Activated naive CD8-positive, alpha-beta T cell (primary cell): ENCODE data around the gene DXO.
"Not testable (repeated sequence)": the region's sequence is repeated elsewhere in the genome, so short reads cannot be mapped to it uniquely, and the experiment has no call there.

Source experiments
- H3K27ac Mint-ChIP-seq: one replicate; pipeline ENCODE4 v1.8.0; 2021; ENCODE audit warnings: mixed read lengths
- H3K27me3 Mint-ChIP-seq: one replicate; pipeline ENCODE4 v1.8.0; 2021; ENCODE audit warnings: mixed read lengths
- H3K36me3 Mint-ChIP-seq: one replicate; pipeline ENCODE4 v1.8.0; 2021; ENCODE audit warnings: mixed read lengths
- H3K4me1 Mint-ChIP-seq: one replicate; pipeline ENCODE4 v1.8.0; 2021; ENCODE audit warnings: low read depth, mixed read lengths
- H3K4me3 Mint-ChIP-seq: one replicate; pipeline ENCODE4 v1.8.0; 2021; ENCODE audit warnings: mild to moderate bottlenecking, mixed read lengths
- H3K9me3 Mint-ChIP-seq: one replicate; pipeline ENCODE4 v1.8.0; 2021; ENCODE audit warnings: low read depth, mixed read lengths

The DXO gene

GRCh38 chr6:31971993-31972708 lies at the start of gene DXO:
Gene DXO (minus strand): TSS chr6:31972138. CDS start chr6:31971675, 463 bp downstream.
- Mint-ChIP-seq H3K36me3 (peaks cover 7% of the 10 kb centered on the region), H3K27me3 (no peaks in the 10 kb centered on the region), H3K4me1 (peaks cover 40% of the 10 kb centered on the region), H3K4me3 (peak within 1 kb of the TSS; percentile 97), H3K9me3 (no peaks in the 10 kb centered on the region), H3K27ac (peak within 1 kb of the TSS; percentile 99)

- H3K4me1 Mint-ChIP-seq, H3K9me3 Mint-ChIP-seq, H3K36me3 Mint-ChIP-seq, H3K4me3 Mint-ChIP-seq, H3K27me3 Mint-ChIP-seq, H3K27ac Mint-ChIP-seq: not testable (repeated sequence)
Observed at GRCh38 chr6:32014547-32014946, 42.6 kb upstream of the DXO start, which contains the start of gene C4B. Gene C4B (plus strand): TSS chr6:32014795. CDS start chr6:32014846, 51 bp downstream.

- not testable (repeated sequence) for H3K36me3 Mint-ChIP-seq
Observed at GRCh38 chr6:32013738-32014137, 41.8 kb upstream of the DXO start.

GRCh38 chr6:32012941-32013617 lies 41.1 kb upstream of the DXO start:
- H3K9me3 Mint-ChIP-seq, H3K36me3 Mint-ChIP-seq, H3K4me3 Mint-ChIP-seq, H3K27me3 Mint-ChIP-seq, H3K27ac Mint-ChIP-seq, H3K4me1 Mint-ChIP-seq: not testable (repeated sequence)

More at GRCh38 chr6:32013738-32014137, 41.8 kb upstream of the DXO start:
- not testable (repeated sequence) for H3K27ac Mint-ChIP-seq, H3K4me1 Mint-ChIP-seq, H3K4me3 Mint-ChIP-seq, H3K27me3 Mint-ChIP-seq, H3K9me3 Mint-ChIP-seq

- H3K4me3 Mint-ChIP-seq, H3K9me3 Mint-ChIP-seq, H3K27ac Mint-ChIP-seq: not testable (repeated sequence)
Observed at GRCh38 chr6:32010856-32011530, 39.1 kb upstream of the DXO start.

GRCh38 chr6:32009537-32009936 lies 37.6 kb upstream of the DXO start:
- H3K27ac Mint-ChIP-seq, H3K4me1 Mint-ChIP-seq: not testable (repeated sequence)

More at GRCh38 chr6:32010856-32011530, 39.1 kb upstream of the DXO start:
- not testable (repeated sequence) for H3K36me3 Mint-ChIP-seq, H3K27me3 Mint-ChIP-seq, H3K4me1 Mint-ChIP-seq

GRCh38 chr6:32008616-32009015 lies 36.7 kb upstream of the DXO start:
- not testable (repeated sequence) for H3K27ac Mint-ChIP-seq, H3K4me3 Mint-ChIP-seq, H3K4me1 Mint-ChIP-seq, H3K36me3 Mint-ChIP-seq, H3K9me3 Mint-ChIP-seq, H3K27me3 Mint-ChIP-seq

More at GRCh38 chr6:32009537-32009936, 37.6 kb upstream of the DXO start:
- not testable (repeated sequence) for H3K9me3 Mint-ChIP-seq, H3K4me3 Mint-ChIP-seq, H3K36me3 Mint-ChIP-seq, H3K27me3 Mint-ChIP-seq

GRCh38 chr6:32008037-32008436 lies 36.1 kb upstream of the DXO start:
- not testable (repeated sequence) for H3K4me1 Mint-ChIP-seq, H3K9me3 Mint-ChIP-seq, H3K27me3 Mint-ChIP-seq, H3K27ac Mint-ChIP-seq, H3K36me3 Mint-ChIP-seq, H3K4me3 Mint-ChIP-seq

- not testable (repeated sequence) for H3K27ac Mint-ChIP-seq, H3K9me3 Mint-ChIP-seq, H3K27me3 Mint-ChIP-seq, H3K4me1 Mint-ChIP-seq, H3K36me3 Mint-ChIP-seq, H3K4me3 Mint-ChIP-seq
Observed at GRCh38 chr6:32007086-32007485, 35.1 kb upstream of the DXO start.

- H3K4me3 Mint-ChIP-seq, H3K27ac Mint-ChIP-seq, H3K9me3 Mint-ChIP-seq, H3K36me3 Mint-ChIP-seq, H3K27me3 Mint-ChIP-seq, H3K4me1 Mint-ChIP-seq: not testable (repeated sequence)
Observed at GRCh38 chr6:32005991-32006529, 34.1 kb upstream of the DXO start.

GRCh38 chr6:32005538-32005880 lies 33.6 kb upstream of the DXO start:
- H3K36me3 Mint-ChIP-seq, H3K27me3 Mint-ChIP-seq, H3K4me3 Mint-ChIP-seq, H3K4me1 Mint-ChIP-seq, H3K9me3 Mint-ChIP-seq: not testable (repeated sequence)
- H3K27ac Mint-ChIP-seq: peak overlapping the region; percentile 89

- not testable (repeated sequence) for H3K36me3 Mint-ChIP-seq, H3K4me1 Mint-ChIP-seq, H3K4me3 Mint-ChIP-seq, H3K9me3 Mint-ChIP-seq, H3K27me3 Mint-ChIP-seq
- peak overlapping the region; percentile 89 for H3K27ac Mint-ChIP-seq
Observed at GRCh38 chr6:32004864-32005537, 33.1 kb upstream of the DXO start.

GRCh38 chr6:32004393-32004792 lies 32.5 kb upstream of the DXO start:
- not testable (repeated sequence) for H3K4me1 Mint-ChIP-seq, H3K36me3 Mint-ChIP-seq, H3K4me3 Mint-ChIP-seq, H3K27ac Mint-ChIP-seq, H3K27me3 Mint-ChIP-seq, H3K9me3 Mint-ChIP-seq

GRCh38 chr6:32003301-32003700 lies 31.4 kb upstream of the DXO start:
- not testable (repeated sequence) for H3K9me3 Mint-ChIP-seq, H3K36me3 Mint-ChIP-seq, H3K4me1 Mint-ChIP-seq, H3K4me3 Mint-ChIP-seq, H3K27ac Mint-ChIP-seq, H3K27me3 Mint-ChIP-seq
